ENCODE data around the gene XRCC1. TPM values are rescaled to one million over a fixed set of nuclear protein-coding genes. Genes with fewer than 3 reads are reported as not detected.
"Not testable (repeated sequence)": the region's sequence is repeated elsewhere in the genome, so short reads cannot be mapped to it uniquely, and the experiment has no call there.

XRCC1 gene
- total RNA-seq, 1 donor from 2014 or later: 12.8 TPM

DNA sequence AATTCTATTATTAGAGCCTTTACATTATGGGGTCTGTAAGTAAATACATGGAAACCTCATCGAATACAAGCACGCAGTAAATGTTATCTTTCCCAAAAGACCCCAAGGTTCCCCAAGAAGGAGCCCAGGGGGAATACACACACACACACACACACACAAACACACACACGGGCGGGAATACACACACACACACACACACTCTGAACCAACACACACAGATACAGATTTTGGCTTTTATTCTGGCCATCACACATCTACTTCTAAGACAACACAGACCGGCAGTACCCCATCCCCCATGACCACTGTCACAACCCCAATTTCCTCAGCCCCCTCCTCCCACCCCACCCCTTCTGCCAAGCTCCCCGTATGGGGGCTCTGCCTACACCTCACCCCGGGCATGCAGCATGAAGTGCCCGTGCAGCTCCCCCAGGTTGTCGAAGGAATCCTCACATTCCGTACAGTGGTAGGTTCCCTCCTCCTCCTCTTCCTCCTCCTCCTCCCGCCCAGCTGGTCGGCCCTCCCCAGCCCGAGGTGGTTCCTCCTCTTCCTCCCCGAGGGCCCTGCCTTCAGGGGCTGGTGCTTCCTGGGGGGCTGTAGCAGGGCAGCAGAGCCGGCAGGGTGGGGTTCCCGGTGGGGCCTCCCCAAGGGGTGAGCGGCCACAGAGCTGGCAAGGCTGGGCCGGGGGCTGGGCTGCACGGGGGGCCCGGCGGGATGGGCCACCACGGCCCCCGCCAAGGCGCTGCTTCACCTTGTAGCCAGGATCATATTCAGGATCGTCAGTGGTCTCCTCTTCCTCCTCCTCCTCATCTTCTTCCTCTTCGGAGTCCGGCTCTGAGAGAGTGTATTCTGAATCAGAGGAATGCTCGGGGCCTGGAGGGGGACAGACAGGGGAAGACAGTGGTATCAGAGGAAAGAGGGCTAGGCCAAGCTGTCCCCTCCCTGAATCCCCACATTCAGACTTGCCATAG, 32.2 kb upstream of the XRCC1 start:
- H3K27ac ChIP-seq (replicated peaks): no peak overlapping the region
- H3K36me3 ChIP-seq: peaks cover 23% of the 10 kb centered on the region
- no peak for DNase-seq
- no peaks in the 10 kb centered on the region for H3K4me1 ChIP-seq
- intact Hi-C loops (cut with micrococcal nuclease): no loop called here
- TF ChIP-seq, protein P1, sequence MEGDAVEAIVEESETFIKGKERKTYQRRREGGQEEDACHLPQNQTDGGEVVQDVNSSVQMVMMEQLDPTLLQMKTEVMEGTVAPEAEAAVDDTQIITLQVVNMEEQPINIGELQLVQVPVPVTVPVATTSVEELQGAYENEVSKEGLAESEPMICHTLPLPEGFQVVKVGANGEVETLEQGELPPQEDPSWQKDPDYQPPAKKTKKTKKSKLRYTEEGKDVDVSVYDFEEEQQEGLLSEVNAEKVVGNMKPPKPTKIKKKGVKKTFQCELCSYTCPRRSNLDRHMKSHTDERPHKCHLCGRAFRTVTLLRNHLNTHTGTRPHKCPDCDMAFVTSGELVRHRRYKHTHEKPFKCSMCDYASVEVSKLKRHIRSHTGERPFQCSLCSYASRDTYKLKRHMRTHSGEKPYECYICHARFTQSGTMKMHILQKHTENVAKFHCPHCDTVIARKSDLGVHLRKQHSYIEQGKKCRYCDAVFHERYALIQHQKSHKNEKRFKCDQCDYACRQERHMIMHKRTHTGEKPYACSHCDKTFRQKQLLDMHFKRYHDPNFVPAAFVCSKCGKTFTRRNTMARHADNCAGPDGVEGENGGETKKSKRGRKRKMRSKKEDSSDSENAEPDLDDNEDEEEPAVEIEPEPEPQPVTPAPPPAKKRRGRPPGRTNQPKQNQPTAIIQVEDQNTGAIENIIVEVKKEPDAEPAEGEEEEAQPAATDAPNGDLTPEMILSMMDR (IDR thresholded peaks at IDR 0.05; ENCODE audit: borderline replicate concordance): no peak
- H3K27me3 ChIP-seq (ENCODE audit: low read depth): no peaks in the 10 kb centered on the region
- H3K4me3 ChIP-seq: no peak overlapping the region
- no peaks in the 10 kb centered on the region for H3K9me3 ChIP-seq (replicated peaks)

- Histone ChIP-seq H3K36me3 (peaks cover 19% of the 10 kb centered on the region), H3K9me3 (replicated peaks) (no peaks in the 10 kb centered on the region)
Measured at GRCh38 chr19:43606569-43607229, 31.4 kb upstream of the XRCC1 start.

GRCh38 chr19:43605875-43606568, 30.7 kb upstream of the XRCC1 start:
- H3K4me1 ChIP-seq: peaks cover 11% of the 10 kb centered on the region
- H3K9me3 ChIP-seq (replicated peaks): no peaks in the 10 kb centered on the region
- H3K27me3 ChIP-seq (ENCODE audit: low read depth): no peaks in the 10 kb centered on the region
- H3K27ac ChIP-seq (replicated peaks): no peak overlapping the region
- DNase-seq: no peak
- H3K36me3 ChIP-seq: peaks cover 22% of the 10 kb centered on the region
- TF ChIP-seq, protein P1 (IDR thresholded peaks at IDR 0.05; ENCODE audit: borderline replicate concordance): no peak
- intact Hi-C loops (cut with micrococcal nuclease): no loop called here
- H3K4me3 ChIP-seq: no peak overlapping the region

More at GRCh38 chr19:43606569-43607229, 31.4 kb upstream of the XRCC1 start:
- no peak overlapping the region for H3K4me3 ChIP-seq
- H3K4me1 ChIP-seq: peaks cover 4% of the 10 kb centered on the region
- H3K27me3 ChIP-seq (ENCODE audit: low read depth): no peaks in the 10 kb centered on the region
- DNase-seq: no peak
- intact Hi-C loops (cut with micrococcal nuclease): no loop called here
- TF ChIP-seq, protein P1 (IDR thresholded peaks at IDR 0.05; ENCODE audit: borderline replicate concordance): no peak
- no peak overlapping the region for H3K27ac ChIP-seq (replicated peaks)

- Histone ChIP-seq H3K4me1 (peaks cover 36% of the 10 kb centered on the region), H3K36me3 (peaks cover 30% of the 10 kb centered on the region)
- DNase-seq; H3K27ac ChIP-seq (replicated peaks); H3K9me3 ChIP-seq (replicated peaks); intact Hi-C loops (cut with micrococcal nuclease); H3K4me3 ChIP-seq; H3K27me3 ChIP-seq (ENCODE audit: low read depth): not testable (repeated sequence)
Measured at GRCh38 chr19:43600326-43600725, 25.0 kb upstream of the XRCC1 start.

- no peak overlapping the region for H3K4me3 ChIP-seq
- H3K36me3 ChIP-seq: peaks cover 30% of the 10 kb centered on the region
- DNase-seq: no peak
- peaks cover 41% of the 10 kb centered on the region for H3K4me1 ChIP-seq
- TF ChIP-seq, protein P1 (IDR thresholded peaks at IDR 0.05; ENCODE audit: borderline replicate concordance): no peak
- intact Hi-C loops (cut with micrococcal nuclease): no loop called here
- no peaks in the 10 kb centered on the region for H3K27me3 ChIP-seq (ENCODE audit: low read depth)
- H3K9me3 ChIP-seq (replicated peaks): no peaks in the 10 kb centered on the region
- H3K27ac ChIP-seq (replicated peaks): no peak overlapping the region
Measured at GRCh38 chr19:43599635-43600295, 24.4 kb upstream of the XRCC1 start.
